Adrenal gland (tissue), 5 donors: ENCODE measurements around the gene SLC13A4.

ENCODE experiments used
- POLR2A ChIP-seq, 2 donors: fragments of 450-650 bp; IDR thresholded peaks; one replicate each; pipeline ENCODE4 v1.6.1; 2017; ENCODE audit warnings: antibody characterized with exemption in 2 of 2, mild to moderate bottlenecking in 2 of 2, moderate library complexity in 1 of 2
- TF ChIP-seq, protein P1 (sequence below), 6 experiments: fragments of 450-650 bp in 4 of 6; fragments of 200-600 bp in 2 of 6; sonication (generic) in 1 of 6; IDR thresholded peaks; 1 replicate in 5 of 6; 2 replicates in 1 of 6; pipeline versions ENCODE4 v1.5.1 to v1.8.0; 2016 to 2021; ENCODE audit warnings: antibody characterized with exemption in 6 of 6, mild to moderate bottlenecking in 2 of 6, moderate library complexity in 1 of 6
- donor health status: DM: no; HTN: no; CAD: no.

DNA sequence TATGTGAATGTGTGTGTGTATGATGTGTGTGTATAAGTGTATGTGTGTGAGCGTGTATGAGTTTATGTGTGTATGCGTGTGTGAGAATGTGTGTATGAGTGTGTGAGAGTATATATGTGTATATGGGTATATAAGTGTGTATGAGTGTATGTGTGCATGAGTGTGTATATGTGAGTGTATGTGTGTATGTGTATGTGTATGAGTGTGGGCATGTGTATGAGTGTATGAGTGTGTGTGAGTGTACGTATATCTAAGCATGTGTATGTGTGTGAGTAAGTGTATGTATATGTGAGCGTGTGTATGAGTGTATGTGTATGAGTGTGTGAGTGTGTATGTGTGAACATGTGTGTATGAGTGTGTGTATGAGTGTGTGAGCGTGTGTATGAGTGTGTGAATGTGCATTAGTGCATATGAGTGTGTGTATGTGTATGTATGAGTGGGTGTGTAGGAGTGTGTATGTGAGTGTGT is 12.9 kb downstream of the SLC13A4 start:
- TF ChIP-seq, protein P1, sequence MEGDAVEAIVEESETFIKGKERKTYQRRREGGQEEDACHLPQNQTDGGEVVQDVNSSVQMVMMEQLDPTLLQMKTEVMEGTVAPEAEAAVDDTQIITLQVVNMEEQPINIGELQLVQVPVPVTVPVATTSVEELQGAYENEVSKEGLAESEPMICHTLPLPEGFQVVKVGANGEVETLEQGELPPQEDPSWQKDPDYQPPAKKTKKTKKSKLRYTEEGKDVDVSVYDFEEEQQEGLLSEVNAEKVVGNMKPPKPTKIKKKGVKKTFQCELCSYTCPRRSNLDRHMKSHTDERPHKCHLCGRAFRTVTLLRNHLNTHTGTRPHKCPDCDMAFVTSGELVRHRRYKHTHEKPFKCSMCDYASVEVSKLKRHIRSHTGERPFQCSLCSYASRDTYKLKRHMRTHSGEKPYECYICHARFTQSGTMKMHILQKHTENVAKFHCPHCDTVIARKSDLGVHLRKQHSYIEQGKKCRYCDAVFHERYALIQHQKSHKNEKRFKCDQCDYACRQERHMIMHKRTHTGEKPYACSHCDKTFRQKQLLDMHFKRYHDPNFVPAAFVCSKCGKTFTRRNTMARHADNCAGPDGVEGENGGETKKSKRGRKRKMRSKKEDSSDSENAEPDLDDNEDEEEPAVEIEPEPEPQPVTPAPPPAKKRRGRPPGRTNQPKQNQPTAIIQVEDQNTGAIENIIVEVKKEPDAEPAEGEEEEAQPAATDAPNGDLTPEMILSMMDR (IDR thresholded peaks at IDR 0.05), result no peak
- no peak for TF ChIP-seq POLR2A (IDR thresholded peaks at IDR 0.05)
